Testis (tissue), 5 donors: ENCODE data around the gene PIP4K2B. TPM values are rescaled to one million over a fixed set of nuclear protein-coding genes. Genes with fewer than 3 reads are reported as not detected.

Experiments
- DNase-seq: peaks from one replicate; pipeline ENCODE4 v3.0.0-alpha.2; 2019
- H3K27ac ChIP-seq, 2 donors: fragments of 200-600 bp; sonication (generic); one replicate each; pipeline ENCODE4 v1.5.1; 2019
- H3K27me3 ChIP-seq: fragments of 200-600 bp; sonication (generic); one replicate; pipeline ENCODE4 v1.5.1; 2019
- H3K36me3 ChIP-seq: fragments of 200-600 bp; sonication (generic); one replicate; pipeline ENCODE4 v1.5.1; 2017; ENCODE audit warnings: low read depth; ENCODE audit errors: missing control alignments
- H3K4me1 ChIP-seq: fragments of 200-600 bp; sonication (generic); one replicate; pipeline ENCODE4 v1.5.1; 2019
- H3K4me3 ChIP-seq, 2 donors: fragments of 200-600 bp; sonication (generic); one replicate each; pipeline ENCODE4 v1.5.1; 2017 to 2019
- H3K9me3 ChIP-seq: fragments of 200-600 bp; sonication (generic); one replicate; pipeline ENCODE4 v1.5.1; 2017
- POLR2A ChIP-seq: fragments of 450-650 bp; IDR thresholded peaks from one replicate; pipeline ENCODE4 v1.6.1; 2017; ENCODE audit warnings: antibody characterized with exemption, mild to moderate bottlenecking, moderate library complexity
- WGBS, 2 donors: methylation state at CpG; one replicate each; pipeline ENCODE4 v1.1.5; 2018; 5-methylcytosine and 5-hydroxymethylcytosine counted together
- intact Hi-C: fragments of 100-400 bp; cut with DNase I; formaldehyde crosslinking; loops from one replicate; pipeline ENCODE4 v1.15.1; 2023; ENCODE audit warnings: low total_unique reads
- long read RNA-seq, 2 donors: transcript quantifications; one replicate each; lab custom pipeline, GENCODE V29; 2026
- polyA plus RNA-seq: library from polyadenylated mRNA; stranded (reverse); fragments of 350-450 nt; fragmentation: Illumina TruSeq; extraction: RNeasy Lipid Tissue Mini Kit (QIAGEN cat#74804); gene quantifications from one replicate; pipeline ENCODE4 v1.2.3, GENCODE V29; 2014; ENCODE audit warnings: low read depth, low replicate concordance; ENCODE audit not compliant: insufficient read depth
- total RNA-seq, 2 donors: library from RNA; depleted of rRNA; stranded (reverse); fragments of >200 nt; gene quantifications; one replicate each; pipeline ENCODE4 v1.2.3, GENCODE V29; 2016
- TF ChIP-seq, protein P1 (sequence below), 3 experiments: fragments of 450-650 bp in 2 of 3; fragments of 200-600 bp in 1 of 3; sonication (generic) in 1 of 3; IDR thresholded peaks; one replicate each; pipeline ENCODE4 v1.5.1; 2016 to 2019; ENCODE audit warnings: antibody characterized with exemption in 3 of 3, mild to moderate bottlenecking in 2 of 3, moderate library complexity in 1 of 3

PIP4K2B gene
- total RNA-seq, result 10 to 100 TPM; 47.2 to 56.7 TPM
- 34.8 TPM for polyA plus RNA-seq
- long read RNA-seq, donor 1, full-length matches to known transcripts, result 4 of 9 reads
- long read RNA-seq, donor 1, partial matches to known transcripts, result 5 of 9 reads
- long read RNA-seq, donor 1, other reads (novel, unspliced or antisense), result 0 of 9 reads
- long read RNA-seq, donor 2, full-length matches to known transcripts, result 6 of 18 reads
- long read RNA-seq, donor 2, partial matches to known transcripts, result 12 of 18 reads
- long read RNA-seq, donor 2, other reads (novel, unspliced or antisense), result 0 of 18 reads

DNA sequence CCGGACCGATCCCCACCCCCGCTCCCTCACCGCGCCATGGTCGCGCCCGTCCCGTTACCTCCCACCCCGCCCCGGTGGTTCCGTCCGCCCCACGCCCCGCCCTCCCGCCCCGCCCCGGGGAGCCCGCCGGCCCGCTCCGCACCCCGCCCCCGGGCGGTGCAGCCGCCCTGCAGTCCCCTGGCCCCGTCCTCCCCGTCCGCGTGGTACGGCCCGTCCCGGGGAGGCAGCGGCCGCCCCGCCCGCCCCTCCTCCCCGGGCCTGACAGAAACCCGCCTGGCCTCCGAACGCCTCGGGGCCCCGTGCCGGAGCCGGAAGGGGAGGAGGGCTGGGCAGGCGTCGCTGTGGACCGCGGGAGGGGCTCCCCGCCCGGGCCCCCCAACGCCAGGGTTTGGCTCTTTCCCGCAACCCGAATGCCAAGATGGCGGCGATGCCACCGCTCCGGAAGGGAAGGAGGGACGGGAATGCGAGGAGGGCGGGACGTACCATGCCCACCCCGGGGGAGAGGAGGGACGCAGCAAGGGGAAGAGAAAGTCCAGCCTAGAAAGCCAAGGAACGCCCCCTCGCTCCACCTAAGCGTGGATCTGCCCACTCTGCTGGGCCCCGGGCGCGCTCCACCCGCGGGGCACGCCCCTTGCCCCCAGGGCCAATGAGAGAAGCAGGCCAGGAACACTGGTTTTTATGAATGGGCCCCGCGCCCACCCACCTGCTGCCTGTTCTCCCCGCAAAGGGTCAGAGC is at the start of gene PIP4K2B:
Gene PIP4K2B, minus strand, starts transcription at position 56 of the 736 bp plus-strand sequence. CDS start 132 bp downstream, outside the sequence.
- H3K9me3 ChIP-seq, result no peaks in the 10 kb centered on the region
- H3K27ac ChIP-seq, result peak within 1 kb of the TSS; percentile 99 to 100
- intact Hi-C loops, result no loop called here
- no peaks in the 10 kb centered on the region for H3K36me3 ChIP-seq
- TF ChIP-seq, protein P1, sequence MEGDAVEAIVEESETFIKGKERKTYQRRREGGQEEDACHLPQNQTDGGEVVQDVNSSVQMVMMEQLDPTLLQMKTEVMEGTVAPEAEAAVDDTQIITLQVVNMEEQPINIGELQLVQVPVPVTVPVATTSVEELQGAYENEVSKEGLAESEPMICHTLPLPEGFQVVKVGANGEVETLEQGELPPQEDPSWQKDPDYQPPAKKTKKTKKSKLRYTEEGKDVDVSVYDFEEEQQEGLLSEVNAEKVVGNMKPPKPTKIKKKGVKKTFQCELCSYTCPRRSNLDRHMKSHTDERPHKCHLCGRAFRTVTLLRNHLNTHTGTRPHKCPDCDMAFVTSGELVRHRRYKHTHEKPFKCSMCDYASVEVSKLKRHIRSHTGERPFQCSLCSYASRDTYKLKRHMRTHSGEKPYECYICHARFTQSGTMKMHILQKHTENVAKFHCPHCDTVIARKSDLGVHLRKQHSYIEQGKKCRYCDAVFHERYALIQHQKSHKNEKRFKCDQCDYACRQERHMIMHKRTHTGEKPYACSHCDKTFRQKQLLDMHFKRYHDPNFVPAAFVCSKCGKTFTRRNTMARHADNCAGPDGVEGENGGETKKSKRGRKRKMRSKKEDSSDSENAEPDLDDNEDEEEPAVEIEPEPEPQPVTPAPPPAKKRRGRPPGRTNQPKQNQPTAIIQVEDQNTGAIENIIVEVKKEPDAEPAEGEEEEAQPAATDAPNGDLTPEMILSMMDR (IDR thresholded peaks at IDR 0.05), result peak in 1 of 3 experiments; percentile 25
- no peak for TF ChIP-seq POLR2A
- no peaks in the 10 kb centered on the region for H3K27me3 ChIP-seq
- peak within 1 kb of the TSS; percentile 78 to 92 for H3K4me3 ChIP-seq
- WGBS, 2 donors, result 0 to 2% methylated on average over 9 to 34 of the region's 76 CpGs
- H3K4me1 ChIP-seq, result peaks cover 21% of the 10 kb centered on the region
- DNase-seq, result peak; percentile 98

DNA sequence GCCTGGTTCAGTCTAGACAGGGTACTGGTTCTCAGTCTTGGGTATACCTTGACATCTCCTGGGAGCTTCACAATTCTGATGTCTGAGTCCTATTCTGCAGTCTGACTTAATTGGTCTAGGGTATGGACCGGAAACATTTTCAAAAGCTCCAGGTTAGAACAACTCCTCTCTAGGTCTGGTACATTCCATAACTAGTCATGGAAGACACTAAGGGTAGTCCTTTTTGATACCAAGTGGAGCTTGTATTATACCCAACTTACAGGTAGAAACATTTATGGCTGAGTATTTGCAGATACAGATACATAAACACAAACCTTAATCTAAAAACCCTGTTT is 49.2 kb upstream of the PIP4K2B start:
- TF ChIP-seq, protein P1 (IDR thresholded peaks at IDR 0.05), result no peak
- TF ChIP-seq POLR2A, result no peak
- H3K27ac ChIP-seq, result no peak overlapping the region
- no peaks in the 10 kb centered on the region for H3K36me3 ChIP-seq
- DNase-seq, result no peak
- WGBS, 2 donors, result 80 to 85% methylated on average over 1 of the region's 1 CpG
- H3K4me1 ChIP-seq, result peaks cover 14% of the 10 kb centered on the region
- H3K9me3 ChIP-seq, result no peaks in the 10 kb centered on the region
- no peak overlapping the region for H3K4me3 ChIP-seq
- intact Hi-C loops, result no loop called here
- H3K27me3 ChIP-seq, result no peaks in the 10 kb centered on the region

DNA sequence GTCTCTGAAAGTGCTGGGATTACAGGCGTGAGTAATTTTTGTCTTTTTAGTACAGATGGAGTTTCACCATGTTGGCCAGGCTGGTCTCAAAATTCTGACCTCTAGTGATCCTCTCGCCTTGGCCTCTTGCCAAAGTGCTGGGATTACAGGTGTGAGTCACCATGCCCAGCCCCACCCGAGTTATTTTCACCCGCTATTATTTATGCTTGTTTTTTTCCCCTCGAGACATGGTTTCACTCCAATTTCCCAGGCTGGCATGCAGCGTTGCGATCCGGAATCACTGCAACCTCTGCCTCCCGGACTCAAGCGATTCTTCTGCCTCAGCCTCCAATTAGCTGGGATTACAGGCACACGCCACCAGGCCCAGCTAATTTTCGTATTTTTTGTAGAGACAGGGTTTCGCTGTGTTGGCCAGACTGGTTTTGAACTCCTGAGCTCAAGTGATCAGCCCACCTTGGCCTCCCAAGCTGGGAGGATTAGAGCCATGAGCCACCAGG is 45.0 kb upstream of the PIP4K2B start:
- no peak for DNase-seq
- WGBS, 2 donors, result 56 to 74% methylated on average over 12 to 13 of the region's 13 CpGs

DNA sequence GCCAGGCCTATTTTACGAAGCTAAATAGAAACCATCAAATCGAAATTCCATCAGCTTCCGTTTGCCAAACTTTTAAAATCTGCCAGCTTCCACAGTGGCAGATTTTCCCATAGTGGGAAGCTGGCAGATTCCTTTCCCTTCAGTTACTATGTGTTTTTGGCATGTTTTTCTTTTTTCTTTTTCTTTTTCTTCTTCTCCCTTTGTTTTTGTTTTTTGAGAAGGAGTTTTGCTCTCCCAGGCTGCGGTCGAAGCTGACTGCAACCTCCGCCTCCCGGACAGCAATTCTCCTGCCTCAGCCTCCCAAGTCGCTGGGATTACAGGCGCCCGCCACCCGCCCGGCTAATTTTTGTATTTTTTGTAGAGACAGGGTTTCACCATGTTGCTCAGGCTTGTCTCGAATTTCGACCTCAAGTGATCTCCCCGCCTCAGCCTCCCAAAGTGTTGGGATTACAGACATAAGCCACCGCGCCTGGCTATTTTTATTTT is 26.4 kb upstream of the PIP4K2B start:
- intact Hi-C loops, result no loop called here
- Histone ChIP-seq H3K36me3 (no peaks in the 10 kb centered on the region), H3K27me3 (no peaks in the 10 kb centered on the region), H3K27ac (peak overlapping the region; percentile 98), H3K4me3 (peak overlapping the region; percentile 72 to 92), H3K4me1 (peaks cover 11% of the 10 kb centered on the region), H3K9me3 (no peaks in the 10 kb centered on the region)
- TF ChIP-seq POLR2A, result no peak
- TF ChIP-seq, protein P1 (IDR thresholded peaks at IDR 0.05), result no peak
- DNase-seq, result no peak
- 53 to 70% methylated on average over 17 of the region's 17 CpGs for WGBS, 2 donors

More for the DNA sequence above, 45.0 kb upstream of the PIP4K2B start:
- TF ChIP-seq POLR2A, result no peak
- TF ChIP-seq, protein P1 (IDR thresholded peaks at IDR 0.05), result no peak
- intact Hi-C loops, result no loop called here
- Histone ChIP-seq H3K9me3 (no peaks in the 10 kb centered on the region), H3K27ac (no peak overlapping the region), H3K36me3 (no peaks in the 10 kb centered on the region), H3K27me3 (no peaks in the 10 kb centered on the region), H3K4me1 (no peaks in the 10 kb centered on the region), H3K4me3 (no peak overlapping the region)
